Measurements from ENCODE around the gene CBFA2T2. TPM values are rescaled to one million over a fixed set of nuclear protein-coding genes. Genes with fewer than 3 reads are reported as not detected.

The CBFA2T2 gene
- polyA plus RNA-seq, 1 donor (not counting 4 experiments of a cell fraction or from before 2014, with no cell fraction given): 6.8 TPM

GRCh38 chr20:33516882-33517281 lies 27.0 kb downstream of the CBFA2T2 start:
- Histone ChIP-seq H3K4me2 (ENCODE audit: control insufficient read depth, extremely low read depth, insufficient read depth, low read depth, low read length) (no peak overlapping the region), H3K9me3 (ENCODE audit: control insufficient read depth, low read depth, low read length) (no peaks in the 10 kb centered on the region), H3K9me1 (ENCODE audit: control insufficient read depth, extremely low read depth, insufficient read depth, low read length) (no peaks in the 10 kb centered on the region), H3K9ac (ENCODE audit: control insufficient read depth, extremely low read depth, insufficient read depth, low read length) (no peak overlapping the region), H4K20me1 (ENCODE audit: control insufficient read depth, extremely low read depth, insufficient read depth, low read length) (no peaks in the 10 kb centered on the region), H3K4me1 (ENCODE audit: control insufficient read depth, extremely low read depth, insufficient read depth, low read length) (no peaks in the 10 kb centered on the region), H3K27ac (ENCODE audit: control insufficient read depth, insufficient read depth, low read length) (no peak overlapping the region), H3K4me3 (ENCODE audit: control insufficient read depth in 2 of 3, extremely low read depth in 1 of 3, insufficient read depth in 2 of 3, low read depth in 1 of 3, low read length in 3 of 3) (no peak overlapping the region), H3K36me3 (ENCODE audit: control insufficient read depth in 2 of 2, extremely low read depth in 1 of 2, insufficient read depth in 2 of 2, low read length in 2 of 2) (no peaks in the 10 kb centered on the region), H3K27me3 (ENCODE audit: control insufficient read depth, extremely low read depth, insufficient read depth, low read length) (no peaks in the 10 kb centered on the region), H3K79me2 (ENCODE audit: control insufficient read depth, insufficient read depth, low read length) (peaks cover 11% of the 10 kb centered on the region), H2AFZ (ENCODE audit: control insufficient read depth, low read length) (no peak overlapping the region)
- no peak for DNase-seq (ENCODE audit: low read depth, low spot score)
- FAIRE-seq: no peak
- TF ChIP-seq CTCF (optimal IDR thresholded peaks at IDR 0.05 in 1 of 3, IDR thresholded peaks at IDR 0.05 in 1 of 3, conservative IDR thresholded peaks at IDR 0.05 in 1 of 3; ENCODE audit: extremely low read depth in 1 of 3, insufficient read depth in 2 of 3, low read length in 3 of 3) (no peak), EZH2 (IDR thresholded peaks at IDR 0.05; ENCODE audit: low read length) (no peak)
- dilution Hi-C loops (cut with MboI; ENCODE audit: extremely low pct_ligation_motif_present, low sequenced_read_pairs): no loop called here

DNA sequence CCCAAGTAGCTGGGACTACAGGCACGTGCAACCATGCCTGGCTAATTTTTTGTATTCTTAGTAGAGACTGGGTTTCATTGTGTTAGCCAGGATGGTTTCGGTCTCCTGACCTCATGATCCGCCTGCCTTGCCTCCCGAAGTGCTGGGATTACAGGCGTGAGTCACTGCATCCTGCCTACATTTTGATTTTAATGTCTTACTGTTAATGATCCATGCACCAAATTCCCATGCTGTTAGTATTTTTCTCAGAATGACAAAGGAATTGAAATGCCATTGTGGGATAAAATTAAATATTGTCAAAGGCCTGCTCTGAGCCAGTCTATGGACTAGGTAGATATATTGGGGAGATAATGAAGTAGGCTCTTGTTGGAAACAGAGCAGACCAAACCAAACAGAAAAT lies 28.2 kb downstream of the CBFA2T2 start:
- FAIRE-seq: no peak
- Histone ChIP-seq H3K4me1 (ENCODE audit: control insufficient read depth, extremely low read depth, insufficient read depth, low read length) (no peaks in the 10 kb centered on the region), H4K20me1 (ENCODE audit: control insufficient read depth, extremely low read depth, insufficient read depth, low read length) (no peaks in the 10 kb centered on the region), H3K9me1 (ENCODE audit: control insufficient read depth, extremely low read depth, insufficient read depth, low read length) (no peaks in the 10 kb centered on the region), H3K9me3 (ENCODE audit: control insufficient read depth, low read depth, low read length) (no peaks in the 10 kb centered on the region), H3K27me3 (ENCODE audit: control insufficient read depth, extremely low read depth, insufficient read depth, low read length) (no peaks in the 10 kb centered on the region), H3K4me2 (ENCODE audit: control insufficient read depth, extremely low read depth, insufficient read depth, low read depth, low read length) (no peak overlapping the region), H2AFZ (ENCODE audit: control insufficient read depth, low read length) (no peak overlapping the region), H3K79me2 (ENCODE audit: control insufficient read depth, insufficient read depth, low read length) (peaks cover 7% of the 10 kb centered on the region), H3K36me3 (ENCODE audit: control insufficient read depth in 2 of 2, extremely low read depth in 1 of 2, insufficient read depth in 2 of 2, low read length in 2 of 2) (no peaks in the 10 kb centered on the region), H3K4me3 (ENCODE audit: control insufficient read depth in 2 of 3, extremely low read depth in 1 of 3, insufficient read depth in 2 of 3, low read depth in 1 of 3, low read length in 3 of 3) (no peak overlapping the region), H3K27ac (ENCODE audit: control insufficient read depth, insufficient read depth, low read length) (no peak overlapping the region), H3K9ac (ENCODE audit: control insufficient read depth, extremely low read depth, insufficient read depth, low read length) (no peak overlapping the region)
- no peak for TF ChIP-seq CTCF (optimal IDR thresholded peaks at IDR 0.05 in 1 of 3, IDR thresholded peaks at IDR 0.05 in 1 of 3, conservative IDR thresholded peaks at IDR 0.05 in 1 of 3; ENCODE audit: extremely low read depth in 1 of 3, insufficient read depth in 2 of 3, low read length in 3 of 3)
- no peak for TF ChIP-seq EZH2 (IDR thresholded peaks at IDR 0.05; ENCODE audit: low read length)
- DNase-seq (ENCODE audit: low read depth, low spot score): no peak
- dilution Hi-C loops (cut with MboI; ENCODE audit: extremely low pct_ligation_motif_present, low sequenced_read_pairs): no loop called here

Data from keratinocyte (primary cell).